SU-DHL-6 (cell line): Measurements from ENCODE around the gene MEIKIN.

ENCODE experiments used
- EZH2phosphoT487 ChIP-seq: fragments of 200-600 bp; sonication (generic), shearing (Covaris generic); conservative IDR thresholded peaks from 2 replicates; pipeline ENCODE4 v1.6.1; 2018; ENCODE audit warnings: mild to moderate bottlenecking, antibody characterized with exemption, low read length, moderate library complexity, mixed read lengths
- TF ChIP-seq, protein P1 (sequence below): fragments of 200-600 bp; sonication (generic); IDR thresholded peaks from one replicate; pipeline ENCODE4 v1.5.1; 2017; ENCODE audit warnings: antibody characterized with exemption, mild to moderate bottlenecking, low read length, moderate library complexity; ENCODE audit not compliant: insufficient read depth, poor library complexity, severe bottlenecking

DNA sequence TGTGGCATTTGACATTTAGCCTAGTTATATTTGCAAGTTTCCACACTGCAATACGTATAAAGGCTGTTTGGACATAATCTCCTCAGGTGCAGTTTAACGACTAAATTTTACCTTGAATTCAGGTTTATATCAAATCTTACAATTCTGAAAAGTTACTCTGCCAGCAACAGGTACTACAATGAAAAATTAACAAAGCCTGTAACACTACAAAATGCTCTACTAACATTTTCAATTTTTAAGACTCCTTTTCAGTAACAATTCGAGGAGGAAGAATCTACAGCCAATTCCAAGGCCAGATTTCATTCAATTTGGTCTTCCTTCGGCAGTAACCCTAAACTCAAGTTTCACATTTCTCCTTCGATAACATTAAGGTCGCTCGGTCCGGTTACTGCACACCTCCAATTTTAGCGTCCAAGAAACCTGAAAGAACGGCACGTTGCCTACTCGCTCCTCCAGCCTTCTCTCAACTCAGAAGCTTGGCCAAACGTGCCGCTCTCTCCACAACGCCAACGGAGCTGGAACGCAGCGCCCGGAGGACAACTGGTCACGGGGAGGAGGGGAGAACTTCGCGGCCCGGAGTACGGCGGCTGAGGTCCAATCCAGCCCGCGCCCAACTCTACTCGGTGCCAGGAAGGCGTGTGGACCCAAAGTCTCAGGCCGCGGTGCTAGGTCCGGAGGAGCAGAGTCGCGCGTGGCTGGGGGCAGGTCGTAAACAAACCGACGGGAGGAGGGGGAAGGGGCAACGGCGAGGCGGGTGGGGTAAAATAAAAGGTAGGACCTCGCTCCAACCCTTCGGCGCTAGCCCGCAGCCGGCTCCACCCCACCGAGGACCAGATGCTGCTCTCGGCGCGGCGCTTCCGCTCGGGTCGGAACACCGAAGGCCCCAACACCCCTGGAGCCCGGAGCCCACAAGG is 149.3 kb downstream of the MEIKIN start:
- TF ChIP-seq, protein P1, sequence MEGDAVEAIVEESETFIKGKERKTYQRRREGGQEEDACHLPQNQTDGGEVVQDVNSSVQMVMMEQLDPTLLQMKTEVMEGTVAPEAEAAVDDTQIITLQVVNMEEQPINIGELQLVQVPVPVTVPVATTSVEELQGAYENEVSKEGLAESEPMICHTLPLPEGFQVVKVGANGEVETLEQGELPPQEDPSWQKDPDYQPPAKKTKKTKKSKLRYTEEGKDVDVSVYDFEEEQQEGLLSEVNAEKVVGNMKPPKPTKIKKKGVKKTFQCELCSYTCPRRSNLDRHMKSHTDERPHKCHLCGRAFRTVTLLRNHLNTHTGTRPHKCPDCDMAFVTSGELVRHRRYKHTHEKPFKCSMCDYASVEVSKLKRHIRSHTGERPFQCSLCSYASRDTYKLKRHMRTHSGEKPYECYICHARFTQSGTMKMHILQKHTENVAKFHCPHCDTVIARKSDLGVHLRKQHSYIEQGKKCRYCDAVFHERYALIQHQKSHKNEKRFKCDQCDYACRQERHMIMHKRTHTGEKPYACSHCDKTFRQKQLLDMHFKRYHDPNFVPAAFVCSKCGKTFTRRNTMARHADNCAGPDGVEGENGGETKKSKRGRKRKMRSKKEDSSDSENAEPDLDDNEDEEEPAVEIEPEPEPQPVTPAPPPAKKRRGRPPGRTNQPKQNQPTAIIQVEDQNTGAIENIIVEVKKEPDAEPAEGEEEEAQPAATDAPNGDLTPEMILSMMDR = no peak
- no peak for TF ChIP-seq EZH2phosphoT487
